HFFc6 (cell line): ENCODE results near the gene AK3. TPM values are rescaled to one million over a fixed set of nuclear protein-coding genes. Genes with fewer than 3 reads are reported as not detected.

Source experiments
- DNase-seq: peaks from one replicate; pipeline ENCODE4 v3.0.0-alpha.2; 2018
- H3K27ac Mint-ChIP-seq: 2 replicates; pipeline ENCODE4 v1.8.0; 2020; ENCODE audit warnings: mild to moderate bottlenecking, mixed read lengths
- H3K27me3 Mint-ChIP-seq: 2 replicates; pipeline ENCODE4 v1.8.0; 2021; ENCODE audit warnings: mild to moderate bottlenecking, moderate library complexity, mixed read lengths; ENCODE audit not compliant: insufficient read depth
- H3K36me3 Mint-ChIP-seq: 2 replicates; pipeline ENCODE4 v1.8.0; 2021; ENCODE audit warnings: low read depth, mixed read lengths
- H3K4me1 Mint-ChIP-seq: 2 replicates; pipeline ENCODE4 v1.8.0; 2020; ENCODE audit warnings: low read depth, mixed read lengths
- H3K4me3 Mint-ChIP-seq: 2 replicates; pipeline ENCODE4 v1.8.0; 2020; ENCODE audit warnings: mild to moderate bottlenecking, moderate library complexity, mixed read lengths
- H3K9me3 Mint-ChIP-seq: 2 replicates; pipeline ENCODE4 v1.8.0; 2020; ENCODE audit warnings: mild to moderate bottlenecking, mixed read lengths
- CTCF ChIP-seq: fragments of 200-600 bp; sonication (generic); IDR thresholded peaks from 2 replicates; pipeline ENCODE4 v1.5.0; 2021; ENCODE audit warnings: antibody characterized with exemption, mild to moderate bottlenecking
- total RNA-seq, 6 experiments: library from RNA; stranded (reverse); fragmentation: NEBNext Ultra II Directional; extraction: Animal tissue kit (Norgen Biotek cat#: 25700); gene quantifications; 2 replicates in 1 of 6; 3 replicates in 5 of 6; pipeline ENCODE4 v1.2.3, GENCODE V29; 2021

AK3 gene
- total RNA-seq, 6 experiments from 2014 or later = 42.2 to 46.0 (median 43.5) TPM

GRCh38 chr9:4679268-4680172 is 61.5 kb downstream of the AK3 start, which contains the start of gene CDC37L1:
Gene CDC37L1 (plus strand): TSS chr9:4679569. CDS start chr9:4679768, 199 bp downstream.
- Mint-ChIP-seq H3K9me3 (no peaks in the 10 kb centered on the region), H3K4me3 (no peak within 1 kb of the TSS), H3K36me3 (0 out of 2 replicates have a peak, but pooled peaks cover 7% of the 10 kb centered on the region), H3K27ac (no peak within 1 kb of the TSS), H3K27me3 (no peaks in the 10 kb centered on the region; the same call in 1 of the 2 replicates), H3K4me1 (peaks cover 12% of the 10 kb centered on the region)
- peak; percentile 96 for DNase-seq
- TF ChIP-seq CTCF = peak; percentile 82

GRCh38 chr9:4678679-4679267 is 62.2 kb downstream of the AK3 start:
- 0 out of 2 replicates have a peak, but pooled peaks cover 7% of the 10 kb centered on the region for H3K36me3 Mint-ChIP-seq
- H3K9me3 Mint-ChIP-seq = no peaks in the 10 kb centered on the region
- H3K4me3 Mint-ChIP-seq = no peak overlapping the region
- no peak for TF ChIP-seq CTCF
- H3K27me3 Mint-ChIP-seq = no peaks in the 10 kb centered on the region; the same call in 1 of the 2 replicates
- no peak for DNase-seq
- peaks cover 14% of the 10 kb centered on the region for H3K4me1 Mint-ChIP-seq
- no peak overlapping the region for H3K27ac Mint-ChIP-seq

- Mint-ChIP-seq H3K9me3 (no peaks in the 10 kb centered on the region), H3K27me3 (no peaks in the 10 kb centered on the region), H3K4me1 (peaks cover 14% of the 10 kb centered on the region), H3K27ac (no peak overlapping the region), H3K36me3 (no peaks in the 10 kb centered on the region), H3K4me3 (no peak overlapping the region)
- no peak for TF ChIP-seq CTCF
- DNase-seq = no peak
These were observed 63.6 kb downstream of the AK3 start for GRCh38 chr9:4677392-4677791.

GRCh38 chr9:4674783-4675182 is 66.2 kb downstream of the AK3 start:
- Mint-ChIP-seq H3K4me1 (peaks cover 14% of the 10 kb centered on the region), H3K27ac (peak overlapping the region; percentile 50), H3K9me3 (no peaks in the 10 kb centered on the region), H3K4me3 (peak overlapping the region; percentile 11; the same call in 1 of the 2 replicates), H3K36me3 (no peaks in the 10 kb centered on the region), H3K27me3 (no peaks in the 10 kb centered on the region)
- TF ChIP-seq CTCF = no peak; the same call in 1 of the 2 replicates
- peak; percentile 95 for DNase-seq

- H3K4me1 Mint-ChIP-seq = peaks cover 15% of the 10 kb centered on the region
- no peaks in the 10 kb centered on the region; the same call in 1 of the 2 replicates for H3K27me3 Mint-ChIP-seq
- no peak overlapping the region for H3K27ac Mint-ChIP-seq
These were observed 69.3 kb downstream of the AK3 start for GRCh38 chr9:4671737-4672136.

More at GRCh38 chr9:4671737-4672136, 69.3 kb downstream of the AK3 start:
- H3K9me3 Mint-ChIP-seq = no peaks in the 10 kb centered on the region
- no peak overlapping the region for H3K4me3 Mint-ChIP-seq
- no peaks in the 10 kb centered on the region for H3K36me3 Mint-ChIP-seq
- no peak for TF ChIP-seq CTCF
- DNase-seq = no peak
